Type B pancreatic cell (in vitro differentiated cells): ENCODE data around the gene SERPINC1. TPM values are rescaled to one million over a fixed set of nuclear protein-coding genes. Genes with fewer than 3 reads are reported as not detected.
"Not testable (repeated sequence)": the region's sequence is repeated elsewhere in the genome, so short reads cannot be mapped to it uniquely, and the experiment has no call there.

Source experiments
- DNase-seq: peaks from one replicate; pipeline ENCODE4 v3.0.0; 2021; ENCODE audit warnings: mixed read lengths; ENCODE audit not compliant: unreplicated experiment; ENCODE audit errors: extremely low spot score
- H3K27ac Mint-ChIP-seq: 2 replicates; pipeline ENCODE4 v1.8.0; 2021; ENCODE audit warnings: mild to moderate bottlenecking, mixed read lengths
- H3K27me3 Mint-ChIP-seq: 2 replicates; pipeline ENCODE4 v1.8.0; 2021; ENCODE audit warnings: mixed read lengths
- H3K36me3 Mint-ChIP-seq: 2 replicates; pipeline ENCODE4 v1.8.0; 2021; ENCODE audit warnings: mixed read lengths
- H3K4me1 Mint-ChIP-seq: one replicate; pipeline ENCODE4 v1.8.0; 2021; ENCODE audit warnings: mixed read lengths; ENCODE audit not compliant: unreplicated experiment
- H3K4me3 Mint-ChIP-seq: 2 replicates; pipeline ENCODE4 v1.8.0; 2021; ENCODE audit warnings: mild to moderate bottlenecking, mixed read lengths
- H3K9me3 Mint-ChIP-seq: 2 replicates; pipeline ENCODE4 v1.8.0; 2021; ENCODE audit warnings: mixed read lengths
- CTCF ChIP-seq: fragments of 200-600 bp; sonication (generic); conservative IDR thresholded peaks from 2 replicates; pipeline ENCODE4 v1.5.0; 2021; ENCODE audit warnings: antibody characterized with exemption, mild to moderate bottlenecking
- total RNA-seq: library from RNA; stranded (reverse); gene quantifications from 2 replicates; pipeline ENCODE4 v1.2.1, GENCODE V29; 2021; ENCODE audit warnings: low replicate concordance

SERPINC1 gene
- total RNA-seq, 1 donor from 2014 or later = not detected

GRCh38 chr1:173884701-173885100 lies 32.4 kb downstream of the SERPINC1 start:
- no peak overlapping the region for H3K4me3 Mint-ChIP-seq
- peaks cover 16% of the 10 kb centered on the region for H3K36me3 Mint-ChIP-seq
- no peak for TF ChIP-seq CTCF
- H3K9me3 Mint-ChIP-seq = no peaks in the 10 kb centered on the region
- H3K27me3 Mint-ChIP-seq = no peaks in the 10 kb centered on the region
- no peak overlapping the region for H3K27ac Mint-ChIP-seq
- DNase-seq = no peak
- H3K4me1 Mint-ChIP-seq = no peaks in the 10 kb centered on the region

GRCh38 chr1:173881117-173881516 lies 36.0 kb downstream of the SERPINC1 start:
- H3K27ac Mint-ChIP-seq, DNase-seq, H3K4me1 Mint-ChIP-seq, H3K27me3 Mint-ChIP-seq, H3K9me3 Mint-ChIP-seq, H3K4me3 Mint-ChIP-seq: not testable (repeated sequence)
- H3K36me3 Mint-ChIP-seq = peaks cover 16% of the 10 kb centered on the region

GRCh38 chr1:173878251-173878650 lies 38.9 kb downstream of the SERPINC1 start:
- no peak for TF ChIP-seq CTCF
- no peak overlapping the region for H3K27ac Mint-ChIP-seq
- H3K4me1 Mint-ChIP-seq = peaks cover 3% of the 10 kb centered on the region
- H3K36me3 Mint-ChIP-seq = peaks cover 14% of the 10 kb centered on the region
- no peaks in the 10 kb centered on the region for H3K9me3 Mint-ChIP-seq
- no peaks in the 10 kb centered on the region for H3K27me3 Mint-ChIP-seq
- no peak overlapping the region for H3K4me3 Mint-ChIP-seq
- no peak for DNase-seq

- H3K27ac Mint-ChIP-seq = no peak overlapping the region
- no peak for DNase-seq
- peaks cover 16% of the 10 kb centered on the region for H3K36me3 Mint-ChIP-seq
- TF ChIP-seq CTCF = no peak
- H3K27me3 Mint-ChIP-seq = no peaks in the 10 kb centered on the region
- H3K4me3 Mint-ChIP-seq = no peak overlapping the region
- no peaks in the 10 kb centered on the region for H3K9me3 Mint-ChIP-seq
- peaks cover 7% of the 10 kb centered on the region for H3K4me1 Mint-ChIP-seq
Observed at GRCh38 chr1:173876732-173877131, 40.4 kb downstream of the SERPINC1 start.

- Mint-ChIP-seq H3K4me1 (peaks cover 25% of the 10 kb centered on the region), H3K27me3 (peaks cover 4% of the 10 kb centered on the region), H3K27ac (no peak overlapping the region), H3K9me3 (no peaks in the 10 kb centered on the region), H3K4me3 (no peak overlapping the region), H3K36me3 (peaks cover 22% of the 10 kb centered on the region)
- no peak for DNase-seq
- no peak for TF ChIP-seq CTCF
Observed at GRCh38 chr1:173871500-173871899, 45.6 kb downstream of the SERPINC1 start.

GRCh38 chr1:173871091-173871490 lies 46.0 kb downstream of the SERPINC1 start:
- Mint-ChIP-seq H3K9me3 (no peaks in the 10 kb centered on the region), H3K27me3 (peaks cover 4% of the 10 kb centered on the region), H3K27ac (no peak overlapping the region), H3K4me1 (peaks cover 27% of the 10 kb centered on the region), H3K4me3 (no peak overlapping the region), H3K36me3 (peaks cover 26% of the 10 kb centered on the region)
- TF ChIP-seq CTCF = no peak
- DNase-seq = no peak
